SKM-1 treated with dmso at 0.1 percent for 144 hours (cell line): ENCODE data around the gene TREML4.
A peak's percentile ranks its signal among the peaks of the same experiment; 100 is the strongest.

Experiments used
- DNase-seq: peaks from one replicate; lab custom pipeline; 2025; ENCODE audit not compliant: unreplicated experiment; lab: John Stamatoyannopoulos, UW

The TREML4 gene

GRCh38 chr6:41252401-41253169 is 24.4 kb downstream of the TREML4 start:
- DNase-seq = no peak

GRCh38 chr6:41255110-41255509 is 27.0 kb downstream of the TREML4 start:
- DNase-seq = no peak

GRCh38 chr6:41255638-41256246 is 27.6 kb downstream of the TREML4 start:
- no peak for DNase-seq

- DNase-seq = no peak
Observed at GRCh38 chr6:41256383-41256782, 28.2 kb downstream of the TREML4 start.

- DNase-seq = no peak
Observed at GRCh38 chr6:41257369-41258195, 29.4 kb downstream of the TREML4 start.

- DNase-seq = no peak
Observed at GRCh38 chr6:41258196-41258493, 30.0 kb downstream of the TREML4 start.

GRCh38 chr6:41262401-41262800 is 34.3 kb downstream of the TREML4 start:
- no peak for DNase-seq

- DNase-seq = no peak
Observed at GRCh38 chr6:41263267-41263666, 35.1 kb downstream of the TREML4 start.

- no peak for DNase-seq
Observed at GRCh38 chr6:41266541-41266940, 38.4 kb downstream of the TREML4 start.

GRCh38 chr6:41268478-41268877 is 40.3 kb downstream of the TREML4 start:
- DNase-seq = no peak

GRCh38 chr6:41269166-41269565 is 41.0 kb downstream of the TREML4 start:
- no peak for DNase-seq

GRCh38 chr6:41269716-41270115 is 41.6 kb downstream of the TREML4 start:
- DNase-seq = no peak

- peak; percentile 98 for DNase-seq
Observed at GRCh38 chr6:41271901-41272395, 43.8 kb downstream of the TREML4 start.

- no peak for DNase-seq
Observed at GRCh38 chr6:41272591-41273240, 44.6 kb downstream of the TREML4 start.

- DNase-seq = no peak
Observed at GRCh38 chr6:41273714-41274113, 45.6 kb downstream of the TREML4 start.

- no peak for DNase-seq
Observed at GRCh38 chr6:41274256-41274655, 46.1 kb downstream of the TREML4 start.

- DNase-seq = no peak
Observed at GRCh38 chr6:41275489-41275888, 47.3 kb downstream of the TREML4 start.

- DNase-seq = no peak
Observed at GRCh38 chr6:41277605-41278004, 49.5 kb downstream of the TREML4 start.

- DNase-seq = peak; percentile 92
Observed at GRCh38 chr6:41278699-41279405, 50.7 kb downstream of the TREML4 start.

GRCh38 chr6:41280381-41281057 is 52.4 kb downstream of the TREML4 start:
- peak; percentile 55 for DNase-seq
